ENCODE results near the gene MTOR.
A peak's percentile ranks its signal among the peaks of the same experiment; 100 is the strongest.

MTOR gene

DNA sequence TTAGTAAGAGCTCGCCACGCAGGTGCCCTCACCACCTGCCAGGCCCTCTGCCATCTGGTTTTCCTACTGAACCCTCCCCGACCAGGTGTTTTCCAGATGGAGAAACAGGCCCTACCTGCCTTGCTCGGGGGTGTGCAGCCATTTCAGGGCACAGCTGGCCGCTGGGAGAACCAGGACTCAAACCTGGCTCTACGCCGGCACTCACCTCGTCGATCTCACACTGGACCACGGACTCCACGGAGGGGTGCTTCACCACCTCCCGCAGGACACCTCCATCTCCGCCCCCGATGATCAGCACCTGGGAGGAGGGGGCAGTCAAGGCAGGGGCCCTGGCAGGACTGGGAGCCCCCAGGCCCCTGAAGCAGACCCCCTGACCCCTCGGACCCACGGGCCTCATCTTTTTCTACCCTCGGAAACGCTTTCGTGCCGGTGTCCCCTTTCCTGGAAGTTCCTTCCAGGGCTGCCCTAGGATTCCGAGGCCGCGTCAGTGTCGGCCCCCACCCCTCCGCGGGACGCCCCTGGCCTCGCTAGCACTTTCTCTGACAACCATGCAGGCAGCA lies 203.7 kb downstream of the MTOR start:
- no peak for DNase-seq
- H3K27me3 ChIP-seq (replicated peaks; ENCODE audit: insufficient read depth, low read length), result no peaks in the 10 kb centered on the region
- H3K9me2 ChIP-seq (replicated peaks; ENCODE audit: insufficient read depth, low read length), result no peaks in the 10 kb centered on the region
- 0 out of 2 replicates have a peak, but pooled peaks cover 3% of the 10 kb centered on the region for H4K20me1 ChIP-seq (ENCODE audit: insufficient read depth, low read length)
- peak overlapping the region; percentile 95 for H3K9ac ChIP-seq (ENCODE audit: low read length)
- peaks cover 18% of the 10 kb centered on the region for H3F3A ChIP-seq (ENCODE audit: insufficient read depth, low read length)
- H3K4me3 ChIP-seq (ENCODE audit: low read length), result peak overlapping the region; percentile 99
- peak overlapping the region; percentile 85 for H2AFZ ChIP-seq (ENCODE audit: low read length)
- H3K79me2 ChIP-seq (ENCODE audit: low read length), result peaks cover 42% of the 10 kb centered on the region
- H3K9me3 ChIP-seq (replicated peaks; ENCODE audit: insufficient read depth, low read length), result no peaks in the 10 kb centered on the region
- no peaks in the 10 kb centered on the region; the same call in none of the 2 replicates for H3K36me3 ChIP-seq (replicated peaks; ENCODE audit: insufficient read depth, low read length)
- H3K27ac ChIP-seq (ENCODE audit: low read length), result no peak overlapping the region
- TF ChIP-seq EZH2phosphoT487 (IDR thresholded peaks at IDR 0.05; ENCODE audit: low read length) (no peak), EZH2 (optimal IDR thresholded peaks at IDR 0.05; ENCODE audit: low read depth, low read length) (no peak)
- TF ChIP-seq, protein P1, sequence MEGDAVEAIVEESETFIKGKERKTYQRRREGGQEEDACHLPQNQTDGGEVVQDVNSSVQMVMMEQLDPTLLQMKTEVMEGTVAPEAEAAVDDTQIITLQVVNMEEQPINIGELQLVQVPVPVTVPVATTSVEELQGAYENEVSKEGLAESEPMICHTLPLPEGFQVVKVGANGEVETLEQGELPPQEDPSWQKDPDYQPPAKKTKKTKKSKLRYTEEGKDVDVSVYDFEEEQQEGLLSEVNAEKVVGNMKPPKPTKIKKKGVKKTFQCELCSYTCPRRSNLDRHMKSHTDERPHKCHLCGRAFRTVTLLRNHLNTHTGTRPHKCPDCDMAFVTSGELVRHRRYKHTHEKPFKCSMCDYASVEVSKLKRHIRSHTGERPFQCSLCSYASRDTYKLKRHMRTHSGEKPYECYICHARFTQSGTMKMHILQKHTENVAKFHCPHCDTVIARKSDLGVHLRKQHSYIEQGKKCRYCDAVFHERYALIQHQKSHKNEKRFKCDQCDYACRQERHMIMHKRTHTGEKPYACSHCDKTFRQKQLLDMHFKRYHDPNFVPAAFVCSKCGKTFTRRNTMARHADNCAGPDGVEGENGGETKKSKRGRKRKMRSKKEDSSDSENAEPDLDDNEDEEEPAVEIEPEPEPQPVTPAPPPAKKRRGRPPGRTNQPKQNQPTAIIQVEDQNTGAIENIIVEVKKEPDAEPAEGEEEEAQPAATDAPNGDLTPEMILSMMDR (IDR thresholded peaks at IDR 0.05; ENCODE audit: low read length), result no peak
- H3K4me2 ChIP-seq (ENCODE audit: low read depth, low read length), result peak overlapping the region; percentile 87
- peaks cover 12% of the 10 kb centered on the region for H3K4me1 ChIP-seq (ENCODE audit: low read length)

GRCh38 chr1:11058026-11058425 lies 204.3 kb downstream of the MTOR start:
- Histone ChIP-seq H3K9me3 (replicated peaks; ENCODE audit: insufficient read depth, low read length) (no peaks in the 10 kb centered on the region), H2AFZ (ENCODE audit: low read length) (no peak overlapping the region), H3K4me1 (ENCODE audit: low read length) (peaks cover 15% of the 10 kb centered on the region), H3K79me2 (ENCODE audit: low read length) (peaks cover 42% of the 10 kb centered on the region), H3K4me3 (ENCODE audit: low read length) (no peak overlapping the region), H3K27me3 (replicated peaks; ENCODE audit: insufficient read depth, low read length) (no peaks in the 10 kb centered on the region), H3K9ac (ENCODE audit: low read length) (no peak overlapping the region), H3K9me2 (replicated peaks; ENCODE audit: insufficient read depth, low read length) (no peaks in the 10 kb centered on the region), H3K36me3 (replicated peaks; ENCODE audit: insufficient read depth, low read length) (no peaks in the 10 kb centered on the region; the same call in none of the 2 replicates), H3F3A (ENCODE audit: insufficient read depth, low read length) (peaks cover 24% of the 10 kb centered on the region), H4K20me1 (ENCODE audit: insufficient read depth, low read length) (0 out of 2 replicates have a peak, but pooled peaks cover 3% of the 10 kb centered on the region), H3K27ac (ENCODE audit: low read length) (no peak overlapping the region), H3K4me2 (ENCODE audit: low read depth, low read length) (no peak overlapping the region)
- DNase-seq, result no peak
- TF ChIP-seq, protein P1 (IDR thresholded peaks at IDR 0.05; ENCODE audit: low read length), result no peak
- TF ChIP-seq EZH2phosphoT487 (IDR thresholded peaks at IDR 0.05; ENCODE audit: low read length) (no peak), EZH2 (optimal IDR thresholded peaks at IDR 0.05; ENCODE audit: low read depth, low read length) (no peak)

GRCh38 chr1:11057477-11057876 lies 204.9 kb downstream of the MTOR start:
- no peaks in the 10 kb centered on the region for H3K27me3 ChIP-seq (replicated peaks; ENCODE audit: insufficient read depth, low read length)
- peaks cover 15% of the 10 kb centered on the region for H3K4me1 ChIP-seq (ENCODE audit: low read length)
- H3K9me2 ChIP-seq (replicated peaks; ENCODE audit: insufficient read depth, low read length), result no peaks in the 10 kb centered on the region
- DNase-seq, result no peak
- H3K9ac ChIP-seq (ENCODE audit: low read length), result no peak overlapping the region
- no peak for TF ChIP-seq EZH2phosphoT487 (IDR thresholded peaks at IDR 0.05; ENCODE audit: low read length)
- TF ChIP-seq, protein P1 (IDR thresholded peaks at IDR 0.05; ENCODE audit: low read length), result no peak
- no peak for TF ChIP-seq EZH2 (optimal IDR thresholded peaks at IDR 0.05; ENCODE audit: low read depth, low read length)
- peaks cover 42% of the 10 kb centered on the region for H3K79me2 ChIP-seq (ENCODE audit: low read length)
- no peak overlapping the region for H3K4me3 ChIP-seq (ENCODE audit: low read length)
- no peak overlapping the region for H3K27ac ChIP-seq (ENCODE audit: low read length)
- peaks cover 26% of the 10 kb centered on the region for H3F3A ChIP-seq (ENCODE audit: insufficient read depth, low read length)
- no peaks in the 10 kb centered on the region for H3K9me3 ChIP-seq (replicated peaks; ENCODE audit: insufficient read depth, low read length)
- 0 out of 2 replicates have a peak, but pooled peaks cover 3% of the 10 kb centered on the region for H4K20me1 ChIP-seq (ENCODE audit: insufficient read depth, low read length)
- H3K4me2 ChIP-seq (ENCODE audit: low read depth, low read length), result no peak overlapping the region
- H2AFZ ChIP-seq (ENCODE audit: low read length), result no peak overlapping the region
- H3K36me3 ChIP-seq (replicated peaks; ENCODE audit: insufficient read depth, low read length), result no peaks in the 10 kb centered on the region; the same call in none of the 2 replicates
